Fibroblast of skin of left biceps (primary cell): ENCODE data around the gene EHMT1.

Source experiments
- DNase-seq, 2 experiments: peaks; one replicate each; pipeline ENCODE4 v3.0.0-alpha.2; 2013; ENCODE audit warnings: low read depth in 2 of 2

The EHMT1 gene

GRCh38 chr9:137787381-137787780 lies 168.6 kb downstream of the EHMT1 start:
- DNase-seq: no peak

GRCh38 chr9:137787786-137788505 lies 169.1 kb downstream of the EHMT1 start:
- no peak for DNase-seq

DNA sequence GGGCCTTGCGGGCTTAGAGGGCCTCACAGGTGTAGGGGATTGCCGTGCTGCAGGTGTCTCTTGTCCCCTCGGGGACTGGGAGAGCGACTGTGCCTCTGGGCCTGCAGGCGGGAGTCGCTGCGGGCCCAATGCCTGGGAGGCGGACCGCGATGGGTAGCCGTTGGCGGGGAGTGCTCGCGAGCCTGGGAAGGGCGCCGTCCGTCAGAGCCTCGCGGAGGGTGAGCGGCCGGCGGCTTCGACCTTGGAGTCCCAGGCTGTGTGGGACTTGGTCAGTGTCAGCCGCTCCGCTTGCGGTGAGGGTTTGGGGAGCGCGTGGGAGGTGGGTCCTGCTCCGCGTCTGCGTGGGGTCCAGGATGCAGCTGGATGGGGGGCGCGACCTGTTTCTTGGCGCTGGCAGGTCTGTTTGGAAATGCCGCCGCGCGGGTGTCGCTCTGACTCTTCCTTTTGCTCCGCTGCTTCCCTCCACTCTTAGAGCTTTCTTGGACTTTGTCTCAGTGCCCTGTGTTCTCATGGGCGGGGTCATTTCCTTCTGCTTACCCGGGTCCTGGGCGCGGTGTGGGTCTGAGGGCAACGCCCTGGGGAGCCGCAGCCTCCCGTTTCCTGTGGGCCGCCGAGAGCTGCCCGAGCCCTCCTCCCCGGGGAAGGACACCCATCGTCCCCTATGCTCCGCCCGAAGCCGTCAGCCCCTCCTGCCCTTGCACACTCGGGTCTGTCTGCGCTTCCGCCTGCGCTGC lies 169.9 kb downstream of the EHMT1 start:
- DNase-seq: no peak

DNA sequence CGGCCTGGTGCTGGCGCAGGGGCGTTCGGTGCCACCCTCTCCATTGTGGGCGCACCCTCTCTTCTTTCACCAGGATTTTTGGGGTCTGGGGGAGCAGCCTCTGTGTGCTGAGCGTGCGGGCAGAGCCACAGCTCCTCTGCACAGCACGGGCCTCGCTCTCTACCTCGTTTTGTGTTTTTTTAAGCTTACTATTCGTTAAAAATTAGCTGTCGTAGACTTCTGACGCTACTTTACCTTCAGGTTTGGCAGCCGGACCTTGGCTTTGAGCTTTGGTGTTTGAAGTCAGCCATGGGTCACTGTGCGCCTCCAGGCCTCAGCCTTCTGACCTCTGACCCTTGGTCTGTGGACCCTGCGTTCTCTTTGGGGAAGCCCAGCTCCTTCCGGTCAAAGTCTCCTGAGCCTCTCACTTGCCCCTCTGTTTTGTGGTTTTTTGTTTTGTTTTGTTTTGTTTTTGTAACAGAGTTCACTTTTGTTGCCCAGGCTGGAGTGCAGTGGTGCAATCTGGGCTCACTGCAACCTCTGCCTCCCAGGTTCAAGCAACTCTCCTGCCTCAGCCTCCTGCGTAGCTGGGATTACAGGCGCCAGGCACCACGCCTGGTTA lies 170.6 kb downstream of the EHMT1 start:
- DNase-seq: no peak

GRCh38 chr9:137791947-137792346 lies 173.1 kb downstream of the EHMT1 start:
- no peak for DNase-seq

DNA sequence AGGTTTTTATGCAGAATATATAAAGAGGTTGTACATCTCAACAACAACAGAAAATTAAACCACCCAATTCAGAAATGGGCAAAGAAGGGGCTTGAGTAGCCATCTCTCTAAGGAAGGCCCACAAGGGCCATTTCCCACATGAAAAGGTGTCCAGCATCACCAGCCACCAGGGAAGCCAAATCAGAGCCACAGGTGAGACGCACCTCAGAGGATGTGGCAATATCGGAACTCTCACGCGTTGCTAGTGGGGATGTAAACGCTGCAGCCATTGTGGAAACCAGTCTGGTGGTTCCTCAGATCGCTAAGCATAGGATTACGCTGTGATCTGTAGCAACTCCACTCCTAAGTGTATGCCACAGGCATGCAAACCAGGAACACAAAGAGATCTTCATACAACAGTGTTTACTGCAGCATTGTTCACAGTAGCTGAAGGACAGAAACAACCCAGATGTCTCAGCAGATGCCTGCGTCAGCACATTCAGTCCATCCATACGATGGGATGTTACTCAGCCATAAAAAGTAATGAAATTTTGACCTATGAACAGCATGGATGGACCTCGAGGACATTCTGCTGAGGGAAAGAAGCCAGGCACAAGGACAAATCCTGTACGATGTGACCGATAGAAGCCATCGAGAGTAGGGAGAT lies 174.5 kb downstream of the EHMT1 start:
- no peak for DNase-seq

DNA sequence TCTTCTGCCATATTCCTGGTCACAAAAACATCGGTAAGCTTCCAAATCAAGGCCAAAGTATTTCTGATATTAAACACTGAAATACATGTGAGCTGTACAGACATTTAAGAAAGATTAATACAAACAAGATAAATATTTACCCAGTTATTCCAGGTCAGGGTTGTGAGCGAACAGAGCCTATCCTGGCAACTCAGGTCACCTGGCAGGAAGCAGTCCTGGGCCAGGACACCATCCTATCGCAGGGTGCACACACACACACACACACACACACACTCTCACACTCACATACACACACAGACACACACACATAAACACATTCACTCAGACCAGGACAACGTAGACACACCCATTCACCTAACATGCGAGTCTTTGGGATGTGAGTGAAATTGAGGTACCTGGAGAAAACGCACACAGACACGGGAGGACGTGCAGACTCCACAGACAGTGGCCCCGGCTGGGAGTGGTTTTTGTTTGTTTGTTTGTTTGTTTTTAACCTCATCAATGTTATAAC lies 176.4 kb downstream of the EHMT1 start:
- DNase-seq: no peak

- DNase-seq: no peak
Observed at GRCh38 chr9:137797206-137798120, 178.7 kb downstream of the EHMT1 start.

DNA sequence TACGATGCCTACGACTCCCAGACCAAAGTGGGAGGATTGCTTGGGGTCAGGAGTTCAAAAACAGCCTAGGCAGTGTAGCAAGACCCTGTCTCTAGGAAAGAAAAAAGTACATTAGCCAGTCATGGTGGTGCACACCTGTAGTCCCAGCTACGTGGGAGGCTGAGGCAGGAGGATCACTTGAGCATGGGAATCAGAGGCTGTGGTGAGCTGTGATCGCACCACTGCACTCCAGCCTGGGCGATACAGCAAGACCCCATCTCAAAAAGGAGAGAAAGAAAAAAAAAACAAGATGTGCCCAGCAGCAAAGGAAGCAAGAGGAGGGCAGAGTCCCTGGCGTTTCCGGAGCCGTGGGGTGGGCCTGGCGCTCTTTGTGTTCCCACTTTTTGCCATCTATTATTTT lies 179.3 kb downstream of the EHMT1 start:
- no peak for DNase-seq

DNA sequence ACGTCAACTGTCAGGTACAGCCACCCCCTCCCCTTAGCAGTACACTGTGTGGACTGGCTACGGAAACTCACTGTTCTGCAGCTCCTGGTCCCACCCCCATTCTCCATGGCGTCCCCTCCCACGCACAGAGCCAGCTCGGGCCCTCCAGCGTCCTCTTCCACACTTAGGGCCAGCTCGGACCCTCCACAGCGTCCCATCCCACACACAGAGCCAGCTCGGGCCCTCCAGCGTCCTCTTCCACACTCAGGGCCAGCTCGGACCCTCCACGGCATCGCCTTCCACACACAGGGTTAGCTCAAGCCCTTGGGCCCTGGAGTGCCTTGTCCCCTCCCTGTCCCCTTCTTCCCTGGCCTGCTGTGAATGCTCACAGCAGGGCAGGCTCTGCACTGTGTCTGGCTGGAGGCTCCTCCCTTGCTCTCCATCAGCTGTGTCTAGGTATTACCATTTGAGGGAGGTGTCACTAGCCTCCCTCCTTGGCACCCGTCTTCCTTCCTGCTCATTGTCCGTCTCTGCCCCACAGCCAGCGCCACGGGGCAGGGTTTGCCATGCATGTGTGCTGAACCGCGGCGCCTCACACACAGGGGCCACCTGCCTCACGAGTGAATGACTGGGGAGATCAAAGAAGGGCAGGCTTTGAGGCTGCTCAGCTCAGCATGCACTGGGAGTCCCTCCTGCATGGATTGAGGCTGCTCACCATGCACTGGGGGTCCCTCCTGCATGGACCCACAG lies 180.3 kb downstream of the EHMT1 start:
- DNase-seq: no peak

DNA sequence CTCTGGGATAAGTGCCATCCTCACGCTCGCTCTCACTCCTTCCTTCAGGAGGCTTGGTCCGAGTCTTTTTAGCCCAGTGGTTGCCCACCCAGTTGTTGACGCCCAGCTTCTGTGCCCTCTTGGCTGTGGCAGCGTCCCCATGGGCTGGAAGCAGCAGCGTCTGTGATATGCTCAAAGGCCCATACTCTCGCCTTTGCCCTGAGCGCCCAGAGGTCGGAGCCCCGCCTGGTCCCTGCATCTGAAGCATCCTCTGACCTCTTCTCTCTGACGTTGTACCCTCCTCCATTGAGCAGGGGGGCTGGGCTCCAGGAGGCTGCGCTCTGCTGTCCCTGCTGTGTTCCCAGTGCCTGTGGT lies 180.8 kb downstream of the EHMT1 start:
- no peak for DNase-seq

DNA sequence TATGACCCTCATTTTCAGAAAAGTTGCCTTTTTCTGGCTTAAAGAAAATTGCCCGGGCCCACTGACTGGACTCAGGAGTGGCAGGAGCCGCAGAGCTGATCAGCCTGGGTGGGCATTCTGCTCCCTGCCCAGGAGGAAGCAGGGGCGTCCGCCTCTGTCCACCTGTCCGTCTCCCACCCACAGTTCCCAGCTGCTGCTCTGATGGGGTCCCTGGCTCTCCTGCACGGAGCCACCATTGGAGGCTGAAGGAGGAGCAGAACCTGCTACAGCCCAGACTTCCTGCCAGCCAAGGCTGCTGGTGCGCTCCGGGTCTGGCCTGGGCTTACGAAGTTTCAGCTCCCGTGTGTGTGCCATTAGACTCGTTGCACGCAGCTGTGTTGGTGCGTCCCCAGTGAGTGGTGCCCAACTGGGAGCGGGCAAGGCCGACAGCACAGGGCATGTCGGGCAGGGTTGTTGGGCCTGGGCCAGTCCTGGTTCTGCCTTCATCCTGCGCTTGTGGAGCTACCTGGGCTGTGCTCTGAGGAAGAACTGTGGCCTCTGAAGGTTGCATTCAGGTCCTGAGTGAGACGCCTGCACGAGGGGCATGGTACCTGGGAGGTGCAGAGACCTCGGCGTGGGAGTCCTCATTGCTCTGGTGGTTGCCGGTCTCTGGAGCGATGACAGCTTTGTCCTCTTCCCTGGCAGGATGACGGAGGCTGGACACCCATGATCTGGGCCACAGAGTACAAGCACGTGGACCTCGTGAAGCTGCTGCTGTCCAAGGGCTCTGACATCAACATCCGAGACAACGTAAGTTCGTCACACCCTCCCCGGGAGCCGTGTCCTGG lies 181.6 kb downstream of the EHMT1 start:
- DNase-seq: no peak

DNA sequence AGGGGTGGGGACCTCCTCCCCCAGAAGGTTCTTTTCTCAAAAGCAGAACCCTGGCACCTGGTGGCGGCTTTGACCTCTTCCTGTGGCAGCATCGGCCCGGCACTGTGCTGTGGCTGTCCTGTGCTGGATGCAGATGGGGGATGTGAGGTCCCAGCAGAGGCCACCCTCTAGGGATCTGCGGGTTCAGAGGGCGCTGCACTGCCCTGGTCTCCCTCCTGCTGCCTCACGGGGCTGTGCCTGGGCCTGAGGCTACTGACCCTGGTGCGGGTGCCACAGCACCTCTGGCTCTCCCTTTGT lies 182.2 kb downstream of the EHMT1 start:
- no peak for DNase-seq

- no peak for DNase-seq
Observed at GRCh38 chr9:137802021-137802420, 183.2 kb downstream of the EHMT1 start.

DNA sequence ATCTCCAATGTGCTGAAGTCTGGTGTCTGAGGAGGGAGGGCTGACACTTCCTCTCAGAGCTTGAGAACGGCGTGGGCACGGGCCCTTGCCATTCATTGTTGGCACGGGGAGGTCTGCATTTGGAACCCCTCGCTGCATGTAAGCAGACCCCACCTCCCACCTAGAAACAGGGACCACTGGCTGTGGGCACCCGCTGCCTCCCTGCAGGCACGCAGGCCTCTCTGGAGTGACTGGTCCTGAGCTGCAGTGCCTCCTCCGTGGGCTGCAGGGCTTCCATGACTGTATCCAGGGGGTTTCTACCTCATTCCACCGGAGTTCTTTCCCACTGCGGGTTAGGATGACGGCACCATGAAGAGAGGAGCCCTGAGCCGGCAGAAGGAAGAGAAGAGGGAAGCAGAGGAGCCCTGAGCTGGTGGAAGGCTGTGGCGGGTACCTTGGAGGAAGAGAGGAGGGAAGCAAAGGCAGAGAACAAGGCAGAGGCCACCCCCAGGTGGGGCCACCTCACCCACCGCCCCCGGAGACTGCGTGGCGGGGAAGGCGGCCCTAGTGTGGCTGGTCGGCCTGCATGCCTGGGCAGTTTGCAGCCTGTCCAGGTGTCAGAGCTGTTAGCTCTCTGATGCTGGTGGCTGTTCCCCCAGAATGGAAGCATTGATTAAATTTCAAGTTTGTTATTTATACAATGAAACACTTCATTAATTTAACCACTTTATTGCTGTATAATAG lies 183.9 kb downstream of the EHMT1 start:
- no peak for DNase-seq

DNA sequence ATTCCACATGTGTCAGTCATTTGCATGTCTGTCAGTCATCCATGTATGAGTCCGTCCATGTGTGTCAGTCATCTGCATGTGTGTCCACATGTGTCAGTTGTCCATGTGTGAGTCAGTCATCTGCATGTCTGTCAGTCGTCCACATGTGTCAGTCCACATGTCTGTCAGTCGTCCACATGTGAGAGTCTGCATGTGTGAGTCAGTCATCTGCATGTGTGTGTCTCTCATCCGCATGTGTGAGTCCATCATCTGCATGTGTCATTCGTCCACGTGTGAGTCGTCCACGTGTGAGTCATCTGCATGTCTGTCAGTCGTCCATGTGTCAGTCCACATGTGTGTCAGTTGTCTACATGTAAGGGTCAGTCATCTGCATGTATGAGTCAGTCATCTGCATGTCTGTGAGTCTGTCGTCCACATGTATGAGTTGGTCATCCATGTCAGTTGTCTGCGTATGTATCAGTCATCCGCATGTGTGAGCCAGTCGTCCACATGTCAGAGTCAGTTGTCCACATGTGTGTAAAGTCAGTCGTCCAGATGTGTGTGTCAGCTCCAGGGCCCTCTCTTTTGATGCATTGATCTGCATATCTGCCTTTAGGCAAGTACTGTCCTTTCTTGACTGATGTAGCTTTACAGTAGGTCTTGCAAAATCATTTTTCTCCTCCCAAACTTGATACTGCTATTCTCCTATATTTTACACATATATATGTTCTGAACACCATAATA lies 186.3 kb downstream of the EHMT1 start:
- no peak for DNase-seq

- no peak for DNase-seq
Observed at GRCh38 chr9:137807721-137808703, 189.2 kb downstream of the EHMT1 start.
